ENCODE data around the gene PRKAR1B.

The PRKAR1B gene

DNA sequence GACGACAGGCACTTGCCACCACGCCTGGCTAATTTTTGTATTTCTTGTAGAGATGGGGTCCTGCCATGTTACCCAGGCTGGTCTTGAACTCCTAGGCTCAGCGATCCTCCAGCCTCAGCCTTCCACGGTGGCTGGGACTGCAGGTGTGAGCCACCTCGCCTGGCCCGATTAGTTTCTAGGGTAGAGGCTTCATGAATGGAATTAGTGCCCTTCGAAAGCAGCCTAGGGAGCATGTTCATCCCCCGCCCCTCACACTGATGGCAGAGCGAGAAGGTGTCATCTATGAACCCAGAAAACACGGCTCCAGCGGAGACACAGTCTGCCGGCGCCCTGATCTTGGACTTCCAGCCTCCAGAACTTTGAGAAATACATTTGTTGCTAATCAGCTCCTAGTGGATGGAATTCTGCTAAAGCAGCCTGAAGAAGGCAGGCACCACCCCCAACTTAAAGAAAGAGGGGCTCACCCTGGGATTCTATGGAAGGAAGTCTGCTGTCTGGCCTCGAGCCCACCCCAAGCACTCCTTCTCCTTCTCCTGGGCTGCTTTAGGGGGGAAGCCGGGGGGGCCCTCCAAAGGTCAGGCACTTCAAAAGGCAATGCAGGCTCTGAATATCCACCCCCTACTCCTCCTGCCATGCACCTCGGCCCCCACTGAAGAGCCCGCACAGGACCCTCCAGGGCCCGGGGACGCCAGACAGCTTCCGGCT is 217.5 kb downstream of the PRKAR1B start:
- no peak for DNase-seq (ENCODE audit: low spot score)

DNA sequence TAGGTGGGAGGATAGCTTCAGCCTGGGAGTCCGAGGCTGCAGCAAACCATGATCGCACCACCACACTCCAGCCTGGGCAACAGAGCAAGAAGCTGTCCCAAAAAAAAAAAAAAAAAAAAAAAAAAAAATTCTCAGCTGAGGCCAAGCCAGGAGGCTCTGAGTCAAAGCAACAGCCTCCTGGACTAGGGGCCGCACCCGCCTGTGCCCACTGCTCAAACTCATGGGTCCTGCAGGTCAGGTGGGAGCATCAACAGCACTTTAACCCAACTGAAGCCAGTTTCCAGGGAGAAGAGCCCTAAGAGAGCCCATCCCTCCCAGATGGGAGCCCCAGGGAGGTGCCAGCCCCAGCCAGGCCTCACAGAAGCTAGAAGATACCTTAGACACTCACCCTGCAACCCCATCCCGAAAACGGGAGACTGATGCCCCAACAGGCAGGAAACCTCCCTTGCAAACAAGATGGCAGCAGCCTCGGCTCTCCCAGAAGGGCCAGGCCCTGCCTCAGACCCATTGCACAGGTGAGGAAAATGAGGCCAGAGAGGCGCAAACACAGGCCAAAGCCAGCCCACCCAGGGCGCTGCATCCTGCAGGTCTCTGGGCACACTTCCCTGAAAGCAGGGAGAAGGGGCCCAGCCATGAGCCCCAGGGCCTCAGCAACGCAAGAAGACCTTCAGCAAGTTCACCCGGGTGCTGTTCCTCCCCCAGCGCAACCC is 218.5 kb downstream of the PRKAR1B start:
- DNase-seq (ENCODE audit: low spot score), result no peak

DNA sequence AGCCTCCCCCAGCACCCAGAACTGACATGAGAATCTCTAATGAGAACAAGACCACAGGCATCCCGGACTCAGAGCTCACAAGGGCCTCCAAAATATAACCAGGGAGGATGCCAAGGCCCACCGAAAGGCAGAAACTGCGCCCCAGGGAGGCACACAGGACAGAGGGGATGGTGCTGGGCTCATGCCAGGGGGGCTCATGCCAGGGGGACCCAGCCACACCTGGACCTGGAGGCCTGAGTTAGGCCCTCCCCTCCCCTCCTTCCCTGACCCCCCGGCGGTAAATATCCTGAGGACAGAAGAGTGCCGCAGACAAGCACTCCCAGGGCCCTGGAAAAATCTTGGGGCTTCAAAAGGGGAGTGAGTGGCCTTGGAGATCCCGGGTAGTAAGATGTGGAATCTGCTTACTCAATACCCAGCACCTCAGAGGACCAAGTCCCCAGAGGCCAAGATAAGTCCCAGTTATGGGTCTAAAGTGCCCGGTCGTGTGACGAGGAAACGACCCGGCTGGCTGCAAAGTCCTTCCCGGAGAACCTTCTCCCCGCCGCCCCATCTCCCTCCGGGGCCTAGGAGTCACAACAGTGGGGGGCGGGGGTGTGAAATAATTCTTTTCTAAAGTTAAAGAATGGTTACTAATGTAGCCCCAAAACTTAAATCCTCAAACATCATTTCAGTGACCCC is 219.3 kb downstream of the PRKAR1B start:
- DNase-seq (ENCODE audit: low spot score), result no peak

DNA sequence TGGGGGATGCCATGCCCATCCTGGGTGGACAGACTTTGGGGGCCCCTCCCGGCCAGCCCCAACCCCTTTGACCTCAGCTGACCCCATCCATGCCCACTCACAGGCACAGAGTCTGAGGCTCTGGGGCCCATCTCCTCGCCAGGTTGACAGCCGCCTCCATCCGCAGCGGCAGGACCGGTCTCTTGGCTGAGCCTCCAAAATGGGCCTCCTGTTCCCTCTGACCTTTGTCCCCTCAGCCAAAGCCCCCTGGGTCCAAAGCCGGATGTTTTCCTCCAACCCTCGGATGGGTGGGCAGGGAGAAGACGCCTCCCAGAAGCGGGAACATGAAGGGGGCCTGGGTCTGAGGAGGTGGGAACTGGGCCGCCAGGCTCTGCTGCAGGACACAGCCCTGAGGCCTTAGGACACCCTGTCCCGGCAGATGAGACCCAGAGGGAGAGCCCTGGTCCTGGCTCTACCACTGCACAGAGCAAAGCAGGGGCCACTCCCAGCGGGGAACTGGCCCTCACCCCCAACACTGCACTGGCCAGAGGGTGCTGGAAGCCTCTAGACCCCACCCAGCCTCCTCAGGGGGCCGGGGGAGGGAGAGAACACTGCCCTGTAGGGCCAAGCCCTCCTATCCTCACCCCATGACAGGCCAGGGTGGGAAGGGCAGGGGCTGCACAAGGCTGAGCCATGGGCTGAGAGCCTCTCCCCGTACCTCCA is 220.0 kb downstream of the PRKAR1B start:
- DNase-seq (ENCODE audit: low spot score), result no peak

- DNase-seq (ENCODE audit: low spot score), result no peak
Observed at GRCh38 chr7:506391-506831, 220.7 kb downstream of the PRKAR1B start.

DNA sequence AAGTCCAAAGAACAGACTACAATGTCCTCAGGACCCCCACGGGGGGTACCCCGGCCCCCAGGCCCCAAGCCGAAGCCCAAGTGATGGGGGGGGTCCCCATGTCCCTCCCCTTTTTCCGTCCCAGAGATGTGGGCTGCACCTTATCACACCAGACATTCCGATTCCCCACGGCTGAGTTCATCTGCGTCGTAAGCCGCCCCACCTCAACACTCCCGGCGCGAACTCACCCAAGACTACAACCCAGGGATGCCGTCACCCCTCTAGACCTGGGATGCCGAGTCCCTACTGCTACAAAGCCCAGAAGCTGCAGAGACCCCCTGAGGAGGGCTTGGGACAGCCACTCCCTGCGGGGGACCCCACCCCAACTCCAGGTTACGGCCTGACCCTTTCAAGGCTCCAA is 221.9 kb downstream of the PRKAR1B start:
- DNase-seq (ENCODE audit: low spot score), result no peak

- DNase-seq (ENCODE audit: low spot score), result no peak
Observed at GRCh38 chr7:504221-505111, 222.6 kb downstream of the PRKAR1B start.

- no peak for DNase-seq (ENCODE audit: low spot score)
Observed at GRCh38 chr7:503575-504111, 223.4 kb downstream of the PRKAR1B start.

GRCh38 chr7:502296-502695 is 224.8 kb downstream of the PRKAR1B start:
- no peak for DNase-seq (ENCODE audit: low spot score)

DNA sequence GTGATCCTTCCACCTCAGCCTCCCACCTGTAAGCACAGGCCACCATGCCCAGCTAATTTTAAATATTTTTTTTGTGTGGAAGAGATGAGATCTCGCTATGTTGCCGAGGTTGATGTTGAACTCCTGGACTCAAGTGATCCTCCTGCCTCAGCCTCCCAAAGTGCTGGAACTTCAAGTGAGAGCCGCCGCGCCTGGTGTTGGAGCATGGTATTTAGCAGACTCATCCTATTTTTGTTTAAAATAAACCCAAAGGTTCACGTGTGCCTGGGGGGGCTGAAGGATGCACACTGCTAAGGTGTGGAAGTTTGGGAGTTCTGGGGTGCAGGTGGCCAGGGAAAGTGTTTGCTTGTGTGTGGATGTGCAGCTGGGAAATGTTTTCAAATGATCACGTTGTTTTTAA is 225.6 kb downstream of the PRKAR1B start:
- no peak for DNase-seq (ENCODE audit: low spot score)

DNA sequence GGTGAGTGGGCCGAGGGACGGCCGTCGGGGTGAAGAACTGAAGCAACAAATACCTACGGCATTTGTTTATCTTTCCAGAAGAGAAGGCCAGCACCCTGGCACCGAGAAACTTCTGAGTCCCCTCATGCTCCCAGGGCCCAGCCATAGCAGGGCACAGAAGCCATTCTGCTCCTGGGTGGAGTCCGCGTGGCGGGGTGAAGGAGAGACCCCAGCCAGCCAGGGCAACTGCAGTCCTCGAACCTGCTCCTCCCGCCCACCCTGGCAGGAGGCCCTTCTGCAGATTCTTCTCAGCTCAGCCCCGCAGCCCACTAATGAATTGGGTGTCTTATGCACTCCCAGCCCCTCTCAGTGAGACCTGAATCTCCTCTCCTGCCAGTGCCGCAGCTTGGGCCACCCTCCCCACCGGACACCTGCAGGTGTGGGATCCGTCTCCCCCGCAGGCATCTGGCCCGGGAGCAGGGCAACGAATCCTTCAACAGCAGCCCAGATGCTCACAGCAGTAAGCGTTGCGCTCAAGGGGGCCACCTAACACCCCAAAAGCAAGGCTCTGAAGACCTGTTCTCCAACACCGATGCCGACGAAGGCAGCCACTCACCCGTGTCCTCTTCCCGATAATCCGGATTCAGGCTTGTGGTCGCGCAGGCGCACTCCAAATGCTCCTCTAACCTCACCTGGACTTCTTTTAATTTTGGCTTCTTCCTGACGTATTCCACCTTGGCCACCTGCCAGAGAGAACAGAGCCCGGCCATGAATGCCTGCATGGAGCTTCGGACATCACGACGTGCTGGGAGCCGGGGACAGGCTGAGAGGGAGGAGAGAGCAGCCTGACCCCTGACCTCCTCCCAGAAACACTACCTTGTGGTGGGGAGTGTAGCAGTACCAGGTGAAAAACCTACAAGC is 226.3 kb downstream of the PRKAR1B start:
- DNase-seq (ENCODE audit: low spot score), result no peak

GRCh38 chr7:499853-500485 is 227.1 kb downstream of the PRKAR1B start:
- no peak for DNase-seq (ENCODE audit: low spot score)
